Muscle of leg (tissue), 11 donors: ENCODE results near the gene FGGY. TPM values are rescaled to one million over a fixed set of nuclear protein-coding genes. Genes with fewer than 3 reads are reported as not detected.
A peak's percentile ranks its signal among the peaks of the same experiment; 100 is the strongest.

ENCODE experiments used
- DNase-seq: peaks from one replicate; pipeline ENCODE4 v3.0.0; 2013
- H3K27ac ChIP-seq: one replicate; pipeline ENCODE4 v1.5.1; 2013; ENCODE audit warnings: mild to moderate bottlenecking, low read length, control low read depth
- H3K27me3 ChIP-seq: one replicate; pipeline ENCODE4 v1.6.1; 2013; ENCODE audit warnings: low read length; ENCODE audit not compliant: control insufficient read depth, insufficient read depth
- H3K36me3 ChIP-seq: one replicate; pipeline ENCODE4 v1.6.1; 2013; ENCODE audit warnings: low read length; ENCODE audit not compliant: control insufficient read depth, insufficient read depth
- H3K4me1 ChIP-seq: one replicate; pipeline ENCODE4 v1.6.1; 2013; ENCODE audit warnings: low read length; ENCODE audit not compliant: control insufficient read depth, insufficient read depth
- H3K4me3 ChIP-seq: one replicate; pipeline ENCODE4 v1.5.1; 2013; ENCODE audit warnings: low read length, control low read depth
- H3K9me3 ChIP-seq: replicated peaks from 2 replicates; pipeline ENCODE4 v1.6.1; 2013; ENCODE audit warnings: low read depth, low read length; ENCODE audit not compliant: control insufficient read depth
- WGBS: methylation state at CpG from one replicate; pipeline ENCODE4 v1.1.5; 2013; ENCODE audit warnings: missing lambda C conversion rate; ENCODE audit not compliant: insufficient coverage; 5-methylcytosine and 5-hydroxymethylcytosine counted together
- polyA plus RNA-seq, 8 donors: library from polyadenylated mRNA; unstranded; fragments of 120-200 nt; gene quantifications; one replicate each; pipeline versions ENCODE4 v1.2.1 to v1.2.3, GENCODE V29; 2013; ENCODE audit warnings: inconsistent platforms in 1 of 8, low replicate concordance in 1 of 8; ENCODE audit not compliant: insufficient read length in 8 of 8, insufficient read depth in 1 of 8
- total RNA-seq: library from RNA; stranded (reverse); fragments of 120-200 nt; gene quantifications from one replicate; pipeline ENCODE4 v1.2.4, GENCODE V29; 2013

FGGY gene
- total and polyA plus RNA-seq, 9 donors = 8.0 to 23.7 (median 12.7) TPM

GRCh38 chr1:59499273-59499942 is 202.5 kb downstream of the FGGY start:
- no CpG with 5 or more reads among the region's 5 CpGs for WGBS

GRCh38 chr1:59499943-59500569 is 203.2 kb downstream of the FGGY start:
- peaks cover 3% of the 10 kb centered on the region for H3K9me3 ChIP-seq
- H3K27me3 ChIP-seq = no peaks in the 10 kb centered on the region
- no peaks in the 10 kb centered on the region for H3K36me3 ChIP-seq
- no peak overlapping the region for H3K27ac ChIP-seq
- peaks cover 6% of the 10 kb centered on the region for H3K4me1 ChIP-seq
- no CpG with 5 or more reads among the region's 4 CpGs for WGBS
- no peak for DNase-seq
- no peak overlapping the region for H3K4me3 ChIP-seq

More at GRCh38 chr1:59499273-59499942, 202.5 kb downstream of the FGGY start:
- Histone ChIP-seq H3K4me1 (peaks cover 6% of the 10 kb centered on the region), H3K9me3 (peaks cover 3% of the 10 kb centered on the region), H3K27me3 (no peaks in the 10 kb centered on the region), H3K27ac (no peak overlapping the region), H3K4me3 (no peak overlapping the region), H3K36me3 (no peaks in the 10 kb centered on the region)
- no peak for DNase-seq

GRCh38 chr1:59500950-59501742 is 204.3 kb downstream of the FGGY start:
- Histone ChIP-seq H3K9me3 (no peaks in the 10 kb centered on the region), H3K27ac (no peak overlapping the region), H3K4me1 (peaks cover 12% of the 10 kb centered on the region), H3K36me3 (no peaks in the 10 kb centered on the region), H3K4me3 (no peak overlapping the region), H3K27me3 (no peaks in the 10 kb centered on the region)
- WGBS = no CpG with 5 or more reads among the region's 4 CpGs
- peak; percentile 38 for DNase-seq

GRCh38 chr1:59502009-59502691 is 205.3 kb downstream of the FGGY start:
- no peak for DNase-seq
- Histone ChIP-seq H3K4me1 (peaks cover 12% of the 10 kb centered on the region), H3K9me3 (no peaks in the 10 kb centered on the region), H3K4me3 (no peak overlapping the region), H3K36me3 (no peaks in the 10 kb centered on the region), H3K27me3 (no peaks in the 10 kb centered on the region), H3K27ac (no peak overlapping the region)
- WGBS = 80% methylated on average over 1 of the region's 4 CpGs

- WGBS = 80% methylated on average over 1 of the region's 3 CpGs
- H3K27ac ChIP-seq = no peak overlapping the region
- no peaks in the 10 kb centered on the region for H3K9me3 ChIP-seq
- H3K4me1 ChIP-seq = peaks cover 15% of the 10 kb centered on the region
- H3K27me3 ChIP-seq = no peaks in the 10 kb centered on the region
- no peak overlapping the region for H3K4me3 ChIP-seq
- H3K36me3 ChIP-seq = no peaks in the 10 kb centered on the region
- no peak for DNase-seq
These were observed 207.4 kb downstream of the FGGY start for GRCh38 chr1:59504276-59504675.

- Histone ChIP-seq H3K4me3 (no peak overlapping the region), H3K36me3 (no peaks in the 10 kb centered on the region), H3K27ac (peak overlapping the region; percentile 32), H3K9me3 (no peaks in the 10 kb centered on the region), H3K27me3 (no peaks in the 10 kb centered on the region), H3K4me1 (peaks cover 19% of the 10 kb centered on the region)
- WGBS = no CpG with 5 or more reads among the region's 2 CpGs
- peak; percentile 53 for DNase-seq
These were observed 208.7 kb downstream of the FGGY start for GRCh38 chr1:59505596-59506028.

- Histone ChIP-seq H3K9me3 (no peaks in the 10 kb centered on the region), H3K27me3 (no peaks in the 10 kb centered on the region), H3K4me1 (peaks cover 19% of the 10 kb centered on the region), H3K36me3 (no peaks in the 10 kb centered on the region), H3K4me3 (no peak overlapping the region), H3K27ac (no peak overlapping the region)
- DNase-seq = peak; percentile 72
- 42% methylated on average over 3 of the region's 3 CpGs for WGBS
These were observed 210.1 kb downstream of the FGGY start for GRCh38 chr1:59506952-59507351.

GRCh38 chr1:59509341-59509875 is 212.5 kb downstream of the FGGY start:
- Histone ChIP-seq H3K27me3 (no peaks in the 10 kb centered on the region), H3K4me1 (peaks cover 19% of the 10 kb centered on the region), H3K9me3 (no peaks in the 10 kb centered on the region), H3K4me3 (no peak overlapping the region), H3K36me3 (no peaks in the 10 kb centered on the region), H3K27ac (no peak overlapping the region)
- DNase-seq = peak; percentile 78
- 25% methylated on average over 2 of the region's 3 CpGs for WGBS

GRCh38 chr1:59510249-59510648 is 213.4 kb downstream of the FGGY start:
- H3K9me3 ChIP-seq = no peaks in the 10 kb centered on the region
- H3K27me3 ChIP-seq = no peaks in the 10 kb centered on the region
- no CpG with 5 or more reads among the region's 1 CpG for WGBS
- H3K4me1 ChIP-seq = peaks cover 19% of the 10 kb centered on the region
- no peak for DNase-seq
- no peak overlapping the region for H3K4me3 ChIP-seq
- no peak overlapping the region for H3K27ac ChIP-seq
- no peaks in the 10 kb centered on the region for H3K36me3 ChIP-seq
